ENCODE results near the gene ZNF618.

ZNF618 gene

GRCh38 chr9:114089206-114089840 is 213.2 kb downstream of the ZNF618 start:
- DNase-seq (ENCODE audit: low spot score) = no peak
- TF ChIP-seq CTCF (conservative IDR thresholded peaks at IDR 0.05; ENCODE audit: low read depth) = no peak
- ChIA-PET CTCF (interaction anchor here (0.6 to 2.2 kb wide), 2 partner anchors 18 to 19 kb away, joined by 4 to 5 read pairs; no protein-coding TSS in a partner anchor), POLR2A (ENCODE audit: low non-redundant PET) (no interaction called here)
- no peak overlapping the region for H3K27ac ChIP-seq

- ChIA-PET POLR2A (ENCODE audit: low non-redundant PET) (no interaction called here), CTCF (interaction anchor here (1.4 to 2.2 kb wide), 2 partner anchors 8 to 17 kb away, joined by 5 to 6 read pairs; no protein-coding TSS in a partner anchor)
- no peak for TF ChIP-seq CTCF (conservative IDR thresholded peaks at IDR 0.05; ENCODE audit: low read depth)
- H3K27ac ChIP-seq = no peak overlapping the region
- DNase-seq (ENCODE audit: low spot score) = no peak
These were observed 214.7 kb downstream of the ZNF618 start for GRCh38 chr9:114090798-114091197.

- no peak for DNase-seq (ENCODE audit: low spot score)
- ChIA-PET CTCF (interaction anchor here (0.5 to 1.4 kb wide), 2 partner anchors 9 to 180 kb away, joined by 3 to 6 read pairs; no protein-coding TSS in a partner anchor), POLR2A (ENCODE audit: low non-redundant PET) (no interaction called here)
- H3K27ac ChIP-seq = no peak overlapping the region
- TF ChIP-seq CTCF (conservative IDR thresholded peaks at IDR 0.05; ENCODE audit: low read depth) = no peak
These were observed 215.6 kb downstream of the ZNF618 start for GRCh38 chr9:114091711-114092110.

- H3K27ac ChIP-seq = no peak overlapping the region
- ChIA-PET CTCF (interaction anchor here (1.4 kb wide), 1 partner anchor 10 kb away, joined by 6 read pairs; no protein-coding TSS in a partner anchor), POLR2A (ENCODE audit: low non-redundant PET) (no interaction called here)
- DNase-seq (ENCODE audit: low spot score) = no peak
- no peak for TF ChIP-seq CTCF (conservative IDR thresholded peaks at IDR 0.05; ENCODE audit: low read depth)
These were observed 216.2 kb downstream of the ZNF618 start for GRCh38 chr9:114092336-114092735.

GRCh38 chr9:114093031-114093471 is 216.9 kb downstream of the ZNF618 start:
- POLR2A ChIA-PET (ENCODE audit: low non-redundant PET) = no interaction called here
- H3K27ac ChIP-seq = no peak overlapping the region
- CTCF ChIA-PET = interaction anchor here (0.7 to 2.1 kb wide), 4 partner anchors 11 to 198 kb away, joined by 3 to 16 read pairs (median 6); no protein-coding TSS in a partner anchor
- TF ChIP-seq CTCF (conservative IDR thresholded peaks at IDR 0.05; ENCODE audit: low read depth) = no peak
- no peak for DNase-seq (ENCODE audit: low spot score)

GRCh38 chr9:114093761-114094505 is 217.8 kb downstream of the ZNF618 start:
- TF ChIP-seq CTCF (conservative IDR thresholded peaks at IDR 0.05; ENCODE audit: low read depth) = no peak
- no peak overlapping the region for H3K27ac ChIP-seq
- CTCF ChIA-PET = interaction anchor here (0.6 to 2.1 kb wide), 7 partner anchors 10 to 197 kb away, joined by 3 to 16 read pairs (median 4); no protein-coding TSS in a partner anchor
- POLR2A ChIA-PET (ENCODE audit: low non-redundant PET) = no interaction called here
- DNase-seq (ENCODE audit: low spot score) = no peak
